HuH-7 (cell line): Measurements from ENCODE around the gene TNKS1BP1.

Experiments
- DNase-seq: peaks from one replicate; pipeline ENCODE4 v3.0.0; 2011; ENCODE audit warnings: low spot score

TNKS1BP1 gene

GRCh38 chr11:57327721-57328120, 3.0 kb upstream of the TNKS1BP1 start:
- no peak for DNase-seq

- peak; percentile 45 for DNase-seq
Measured at GRCh38 chr11:57325735-57326048, 940 bp upstream of the TNKS1BP1 start.

- DNase-seq: peak; percentile 55
Measured at GRCh38 chr11:57324154-57324885, 432 bp downstream of the TNKS1BP1 start.

GRCh38 chr11:57323855-57324153, 948 bp downstream of the TNKS1BP1 start:
- DNase-seq: no peak

GRCh38 chr11:57323167-57323854, 1.4 kb downstream of the TNKS1BP1 start:
- DNase-seq: no peak

- DNase-seq: peak; percentile 46
Measured at GRCh38 chr11:57322256-57323166, 2.2 kb downstream of the TNKS1BP1 start.

- no peak for DNase-seq
Measured at GRCh38 chr11:57321388-57322255, 3.1 kb downstream of the TNKS1BP1 start.

- no peak for DNase-seq
Measured at GRCh38 chr11:57320719-57321387, 3.9 kb downstream of the TNKS1BP1 start.

GRCh38 chr11:57320067-57320718, 4.6 kb downstream of the TNKS1BP1 start:
- no peak for DNase-seq

GRCh38 chr11:57318178-57318577, 6.6 kb downstream of the TNKS1BP1 start:
- DNase-seq: no peak

GRCh38 chr11:57316017-57316416, 8.7 kb downstream of the TNKS1BP1 start:
- no peak for DNase-seq

- DNase-seq: no peak
Measured at GRCh38 chr11:57315491-57315890, 9.3 kb downstream of the TNKS1BP1 start.

- DNase-seq: no peak
Measured at GRCh38 chr11:57314221-57314973, 10.4 kb downstream of the TNKS1BP1 start.

- no peak for DNase-seq
Measured at GRCh38 chr11:57313788-57314135, 11.0 kb downstream of the TNKS1BP1 start.

GRCh38 chr11:57313071-57313787, 11.5 kb downstream of the TNKS1BP1 start:
- DNase-seq: no peak

- DNase-seq: no peak
Measured at GRCh38 chr11:57312511-57313021, 12.2 kb downstream of the TNKS1BP1 start.

- peak; percentile 97 for DNase-seq
Measured at GRCh38 chr11:57311109-57311936, 13.4 kb downstream of the TNKS1BP1 start.

GRCh38 chr11:57310630-57311086, 14.1 kb downstream of the TNKS1BP1 start:
- peak; percentile 39 for DNase-seq
